Measurements from ENCODE around the gene TNS3. TPM values are rescaled to one million over a fixed set of nuclear protein-coding genes. Genes with fewer than 3 reads are reported as not detected.

TNS3 gene
- total and polyA plus RNA-seq, 9 of the 15 experiments (the other 6 are each of a cell fraction or from before 2014, with no cell fraction given), result 0.20 TPM; not detected in 8

DNA sequence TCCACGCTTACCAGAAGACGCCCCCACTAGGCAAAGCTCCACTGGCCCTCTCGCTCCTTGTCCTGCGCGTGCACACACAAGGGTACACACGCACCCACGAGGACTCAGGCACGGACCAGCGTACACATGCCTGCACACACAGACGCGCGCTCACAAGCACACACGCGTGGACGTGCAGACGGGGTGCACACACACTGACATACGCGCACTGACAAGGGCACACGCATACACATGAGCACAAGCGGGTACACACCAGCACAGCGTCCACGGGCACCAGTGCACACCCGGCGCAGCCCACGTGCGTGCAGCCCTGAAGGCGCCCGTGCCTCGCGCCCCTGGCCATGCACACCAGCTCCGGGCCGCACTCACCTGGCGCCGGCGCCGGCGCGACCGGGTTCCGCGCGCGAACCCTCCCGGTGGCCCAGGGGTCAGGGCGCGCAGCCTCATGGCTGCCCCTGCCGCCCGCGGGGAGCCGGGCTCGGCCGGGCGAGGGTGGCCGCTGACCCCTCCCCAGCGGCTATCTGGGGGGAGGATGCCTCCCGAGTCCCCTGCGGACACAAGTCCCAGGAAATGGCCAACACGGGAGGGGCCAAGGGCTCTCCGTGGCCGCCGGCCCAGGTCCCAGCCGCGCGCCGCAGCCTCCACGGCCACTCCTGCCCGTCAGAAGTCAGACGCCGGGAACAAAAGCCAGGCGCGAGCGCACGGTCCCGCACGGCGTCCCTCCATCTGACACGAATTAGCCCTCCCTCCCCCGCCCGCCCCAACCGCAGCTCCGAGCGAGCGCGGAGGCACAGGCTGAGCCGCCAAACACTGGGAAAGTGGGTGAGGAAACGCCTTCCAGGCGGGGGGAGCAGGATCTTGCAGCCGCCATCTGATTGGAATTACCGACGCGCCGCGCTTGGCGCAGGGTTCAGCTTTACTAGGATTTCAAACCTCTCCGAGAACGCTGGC, 45.0 kb downstream of the TNS3 start (continued):
- TF ChIP-seq GATAD2A (IDR thresholded peaks at IDR 0.05) (no peak), ZNF77 (CRISPR knock-in tag; IDR thresholded peaks at IDR 0.05) (no peak)

DNA sequence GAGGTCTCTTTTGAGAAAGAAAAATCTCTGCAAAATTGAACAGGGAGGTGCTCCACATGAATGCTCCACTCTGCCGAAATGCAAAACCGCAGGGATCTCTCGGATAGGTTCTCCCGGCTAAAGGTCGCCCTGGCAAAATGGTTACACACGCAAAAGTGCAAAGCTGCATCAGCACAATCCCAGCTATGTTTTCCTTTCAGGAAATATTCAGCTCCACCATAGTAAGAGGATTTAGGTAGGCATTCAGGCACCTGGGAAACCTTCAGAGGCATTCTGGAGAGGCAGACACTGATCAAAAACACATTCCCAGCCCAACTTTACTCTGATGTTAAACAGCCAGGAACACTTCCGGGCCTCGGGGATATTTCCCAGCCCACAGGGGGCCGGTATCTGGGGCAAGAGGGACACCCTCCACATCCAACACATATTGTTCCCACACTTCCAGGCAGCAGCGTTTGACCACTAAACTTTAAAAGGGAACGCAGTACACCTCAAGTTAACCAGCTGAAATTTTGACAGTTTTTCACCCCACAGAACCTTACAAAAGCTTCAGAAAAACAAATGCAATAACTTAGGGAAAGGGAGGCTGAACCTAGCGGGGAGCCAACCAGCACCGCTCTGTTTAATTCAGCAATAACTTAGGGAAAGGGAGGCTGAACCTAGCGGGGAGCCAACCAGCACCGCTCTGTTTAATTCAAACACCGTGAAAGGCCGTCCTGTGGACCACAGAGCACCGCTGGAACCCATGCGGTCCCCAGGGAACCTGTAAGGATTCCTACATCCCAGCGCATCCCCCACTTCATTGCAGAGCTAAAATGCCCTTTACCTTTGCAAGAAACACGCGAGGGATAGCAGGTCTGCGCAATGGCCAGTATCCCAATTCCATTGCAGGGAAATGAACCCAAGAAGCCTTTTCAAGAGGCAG, 45.9 kb downstream of the TNS3 start:
- ChIA-PET CTCF (ENCODE audit: low intra/inter-chr PET ratio) (no interaction called here), POLR2A (no interaction called here)
- Histone ChIP-seq H3K9ac (ENCODE audit: insufficient read depth in 1 of 2, low read depth in 2 of 2, low read length in 2 of 2) (no peak overlapping the region), H3K9me3 (replicated peaks; ENCODE audit: control insufficient read depth, insufficient read depth, low read depth, low read length) (no peaks in the 10 kb centered on the region), H3K79me2 (ENCODE audit: control insufficient read depth, insufficient read depth, low read length) (no peaks in the 10 kb centered on the region), H3K4me1 (replicated peaks in 1 of 2; ENCODE audit: control insufficient read depth in 2 of 2, insufficient read depth in 2 of 2, low read length in 2 of 2) (no peaks in the 10 kb centered on the region; a peak in 1 of 5 replicates), H3K4me2 (ENCODE audit: insufficient read depth, low read length) (no peak overlapping the region), H3K4me3 (no peak overlapping the region), H2AFZ (ENCODE audit: low read depth, low read length) (no peak overlapping the region), H3K27me3 (ENCODE audit: control insufficient read depth in 2 of 2, insufficient read depth in 2 of 2, low read length in 2 of 2) (peaks cover 8 to 67% of the 10 kb centered on the region in 2 experiments; a peak in 4 of 5 replicates), H3K36me3 (ENCODE audit: control insufficient read depth, insufficient read depth, low read length) (no peaks in the 10 kb centered on the region), H3K27ac (ENCODE audit: extremely low read depth, low read depth, low read length) (no peak overlapping the region), H3K9me1 (ENCODE audit: control insufficient read depth, insufficient read depth, low read length) (no peaks in the 10 kb centered on the region), H4K20me1 (replicated peaks; ENCODE audit: control insufficient read depth, insufficient read depth, low read length) (no peaks in the 10 kb centered on the region)
- WGBS (ENCODE audit: insufficient coverage, low coverage, missing lambda C conversion rate), result 0% methylated on average over 23 of the region's 23 CpGs
- intact Hi-C loops (cut with micrococcal nuclease) (no loop called here), in situ Hi-C loops (cut with MboI) (no loop called here)
- FAIRE-seq, result no peak
- TF ChIP-seq, protein P1, sequence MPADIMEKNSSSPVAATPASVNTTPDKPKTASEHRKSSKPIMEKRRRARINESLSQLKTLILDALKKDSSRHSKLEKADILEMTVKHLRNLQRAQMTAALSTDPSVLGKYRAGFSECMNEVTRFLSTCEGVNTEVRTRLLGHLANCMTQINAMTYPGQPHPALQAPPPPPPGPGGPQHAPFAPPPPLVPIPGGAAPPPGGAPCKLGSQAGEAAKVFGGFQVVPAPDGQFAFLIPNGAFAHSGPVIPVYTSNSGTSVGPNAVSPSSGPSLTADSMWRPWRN (IDR thresholded peaks at IDR 0.05; ENCODE audit: low read depth), result no peak
- DNase-seq (ENCODE audit: extremely low read depth in 1 of 4, low spot score in 3 of 4), result no peak
- no TSS peak for BruUV-seq (replicated peaks)
- no peak for ATAC-seq
